Astrocyte of the hippocampus (primary cell): ENCODE measurements around the gene CAPNS1.
A peak's percentile ranks its signal among the peaks of the same experiment; 100 is the strongest.
"Not testable (repeated sequence)": the region's sequence is repeated elsewhere in the genome, so short reads cannot be mapped to it uniquely, and the experiment has no call there.

Source experiments
- DNase-seq: peaks from one replicate; pipeline ENCODE4 v3.0.0; 2011; ENCODE audit warnings: low read depth, low spot score

Gene CAPNS1

DNA sequence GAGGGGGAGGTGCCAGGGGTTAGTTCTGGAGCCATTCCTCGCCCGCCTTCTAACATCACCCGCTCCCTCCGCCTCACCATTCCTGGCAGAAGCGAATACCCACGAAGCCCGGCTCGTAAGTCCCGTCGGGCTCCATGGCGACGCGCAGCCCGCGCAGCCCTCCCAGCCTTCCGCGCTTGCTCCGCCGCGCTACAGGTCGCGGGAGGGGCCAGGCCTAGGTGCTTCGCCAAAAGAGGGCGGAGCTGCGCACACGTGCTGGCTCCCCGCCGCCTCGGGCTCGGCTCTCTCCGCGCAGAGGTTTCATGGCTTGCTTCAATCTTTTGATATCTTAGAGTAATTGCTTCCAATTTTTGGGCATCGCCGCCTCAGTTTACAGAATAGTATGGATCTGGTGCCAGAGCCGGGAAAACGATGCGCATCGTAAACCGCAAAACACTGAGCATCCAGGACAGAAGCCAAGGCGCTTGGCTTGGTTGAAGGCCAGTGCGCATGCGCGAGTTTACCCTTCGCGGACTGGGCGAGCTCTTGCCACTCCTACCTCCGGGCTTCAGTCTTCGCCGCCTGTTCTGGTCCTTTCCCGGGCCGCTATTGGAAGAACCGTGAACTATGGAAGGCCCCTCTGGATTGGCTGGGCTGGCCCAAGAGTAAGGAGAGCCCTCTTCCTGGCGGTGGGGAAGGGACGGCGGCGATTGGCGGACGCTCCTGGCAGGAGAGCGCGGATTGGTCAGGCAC, 25.0 kb upstream of the CAPNS1 start, which contains the start of gene POLR2I:
Gene POLR2I (minus strand): TSS at position 155 of the 732 bp plus-strand sequence. CDS start 19 bp downstream, at position 136.
- DNase-seq: peak; percentile 100

DNA sequence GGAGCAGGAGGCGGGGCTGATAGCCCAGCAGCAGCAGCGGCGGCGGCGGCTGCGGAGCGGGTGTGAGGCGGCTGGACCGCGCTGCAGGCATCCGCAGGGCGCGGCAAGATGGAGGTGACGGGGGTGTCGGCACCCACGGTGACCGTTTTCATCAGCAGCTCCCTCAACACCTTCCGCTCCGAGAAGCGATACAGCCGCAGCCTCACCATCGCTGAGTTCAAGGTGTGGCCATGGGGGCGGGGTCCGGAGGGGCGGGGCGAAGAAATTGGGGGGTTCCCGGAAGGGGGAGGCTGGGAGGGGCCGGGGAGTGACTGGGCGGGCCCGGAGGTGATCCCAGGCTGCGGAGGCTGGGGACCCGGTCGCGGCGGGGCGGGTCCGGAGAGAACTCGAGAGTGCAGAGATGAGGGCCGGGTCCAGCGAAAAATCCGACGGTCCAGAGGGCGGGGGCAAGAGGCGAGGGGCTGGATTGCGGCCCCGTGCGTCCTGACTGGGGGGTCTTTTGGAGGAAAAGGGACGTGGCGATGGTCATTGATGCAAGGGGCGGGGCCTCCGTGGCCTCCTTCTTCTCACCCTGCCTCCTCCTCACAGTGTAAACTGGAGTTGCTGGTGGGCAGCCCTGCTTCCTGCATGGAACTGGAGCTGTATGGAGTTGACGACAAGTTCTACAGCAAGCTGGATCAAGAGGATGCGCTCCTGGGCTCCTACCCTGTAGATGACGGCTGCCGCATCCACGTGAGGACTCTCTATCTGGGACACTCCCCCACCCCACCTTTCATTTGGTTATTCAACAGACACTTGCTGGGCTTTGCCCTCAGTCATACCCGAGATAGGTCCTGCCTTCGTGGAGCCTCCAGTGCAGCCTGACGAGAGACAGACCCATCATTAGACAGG, 24.2 kb upstream of the CAPNS1 start, which contains the start of gene TBCB:
Gene TBCB (plus strand): TSS at position 16 of the 891 bp plus-strand sequence. CDS start 93 bp downstream, at position 109.
- DNase-seq: no peak

DNA sequence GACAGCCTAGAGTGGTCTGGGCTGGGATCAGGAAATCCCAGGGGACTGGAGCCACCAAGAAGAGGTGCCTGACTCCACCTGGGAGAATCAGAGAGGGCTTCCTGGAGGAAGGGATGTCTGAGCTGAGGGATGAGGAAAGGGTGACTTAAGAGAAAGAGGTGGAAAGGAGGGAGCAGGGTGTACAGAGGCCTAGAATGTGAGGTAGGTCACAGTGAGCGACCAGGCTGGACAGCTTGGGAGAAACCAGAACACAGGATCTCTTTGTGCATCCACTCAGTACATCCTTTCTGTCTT, 23.6 kb upstream of the CAPNS1 start:
- no peak for DNase-seq

DNA sequence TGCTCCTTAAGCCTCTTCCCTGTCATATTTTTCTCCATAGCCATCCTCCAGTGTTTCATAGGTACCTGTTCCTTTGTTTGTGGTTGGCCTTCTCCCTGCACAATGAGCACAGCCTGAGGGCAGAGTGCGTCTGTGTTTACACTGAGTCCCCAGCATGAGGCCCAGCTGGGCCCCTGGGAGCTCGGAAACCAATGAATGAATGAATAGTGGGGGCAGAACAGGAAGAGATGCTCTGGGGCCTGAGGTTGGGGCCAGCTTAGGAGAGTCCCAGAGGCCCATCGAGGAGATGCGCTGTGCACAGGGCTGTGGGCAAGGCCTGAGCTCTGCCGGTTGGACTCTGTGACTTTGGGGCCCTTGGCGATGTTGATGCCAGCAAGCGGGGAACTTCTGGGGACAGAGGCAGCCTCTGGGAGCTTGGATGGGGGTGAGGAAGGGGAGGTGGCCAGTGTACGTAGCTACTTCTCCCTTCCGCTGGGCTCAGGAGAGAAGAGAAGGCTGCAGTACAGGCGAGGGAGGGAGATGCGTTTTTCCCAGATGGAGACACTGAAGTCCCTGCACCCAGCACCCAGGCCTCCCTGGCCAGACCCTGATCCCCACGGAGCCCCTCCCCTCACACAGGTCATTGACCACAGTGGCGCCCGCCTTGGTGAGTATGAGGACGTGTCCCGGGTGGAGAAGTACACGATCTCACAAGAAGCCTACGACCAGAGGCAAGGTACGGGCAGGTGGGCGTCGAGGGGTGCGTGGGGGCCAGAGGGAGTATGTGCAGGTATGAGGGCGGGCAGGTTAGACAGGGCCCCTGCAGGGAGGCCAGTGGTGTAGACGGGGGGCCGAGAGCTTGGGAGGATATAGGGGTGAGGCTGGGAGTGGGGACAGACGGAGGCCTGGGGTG, 19.5 kb upstream of the CAPNS1 start:
- DNase-seq: no peak

DNA sequence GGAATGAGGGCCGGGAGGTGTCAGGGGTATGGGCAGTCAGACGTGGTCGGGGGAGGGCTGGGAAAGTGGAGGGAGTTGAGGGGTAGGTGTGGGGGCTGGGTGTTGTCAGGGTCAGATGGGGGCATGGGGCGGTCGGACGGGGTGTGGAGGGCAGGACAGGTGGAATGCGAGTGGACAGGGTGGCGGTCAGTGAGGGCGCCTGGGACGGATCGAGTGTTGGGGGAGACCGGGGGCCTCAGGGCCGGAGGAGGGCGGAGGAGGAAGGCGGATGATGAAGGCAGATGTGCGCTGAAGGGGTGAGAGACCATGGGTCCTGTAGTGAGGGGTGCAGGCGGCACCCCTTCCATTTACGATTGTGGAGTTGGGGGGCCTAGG, 18.9 kb upstream of the CAPNS1 start:
- DNase-seq: no peak

DNA sequence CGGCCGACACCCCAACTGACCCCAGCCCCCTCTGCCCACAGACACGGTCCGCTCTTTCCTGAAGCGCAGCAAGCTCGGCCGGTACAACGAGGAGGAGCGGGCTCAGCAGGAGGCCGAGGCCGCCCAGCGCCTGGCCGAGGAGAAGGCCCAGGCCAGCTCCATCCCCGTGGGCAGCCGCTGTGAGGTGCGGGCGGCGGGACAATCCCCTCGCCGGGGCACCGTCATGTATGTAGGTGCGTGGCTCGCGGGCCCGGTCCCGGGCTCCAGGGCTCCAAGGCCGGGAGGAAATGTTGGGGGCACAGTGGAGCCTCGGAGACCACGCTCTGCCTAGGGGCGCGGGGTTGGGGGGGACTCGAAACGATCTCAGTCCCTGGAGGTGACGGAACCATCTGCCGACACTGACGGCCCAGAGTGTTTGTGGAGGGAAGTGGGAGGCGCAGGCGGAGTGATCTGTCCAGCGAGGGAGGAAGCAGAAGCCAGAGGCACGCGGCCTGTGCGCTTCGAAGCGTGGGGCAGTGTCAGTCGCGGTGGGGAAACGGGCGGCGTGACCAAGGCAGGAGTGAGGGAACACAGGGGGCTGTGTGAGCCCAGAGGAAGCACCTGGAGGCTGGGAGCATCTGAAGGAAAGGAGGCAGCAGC, 18.3 kb upstream of the CAPNS1 start:
- no peak for DNase-seq

DNA sequence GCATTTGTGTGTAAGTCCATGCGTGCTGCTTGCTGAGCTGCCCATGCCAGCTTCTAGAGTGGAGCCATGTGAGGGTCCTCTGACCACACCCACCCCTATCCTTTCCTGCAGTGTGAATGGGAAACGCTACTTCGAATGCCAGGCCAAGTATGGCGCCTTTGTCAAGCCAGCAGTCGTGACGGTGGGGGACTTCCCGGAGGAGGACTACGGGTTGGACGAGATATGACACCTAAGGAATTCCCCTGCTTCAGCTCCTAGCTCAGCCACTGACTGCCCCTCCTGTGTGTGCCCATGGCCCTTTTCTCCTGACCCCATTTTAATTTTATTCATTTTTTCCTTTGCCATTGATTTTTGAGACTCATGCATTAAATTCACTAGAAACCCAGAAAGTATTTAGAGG, 14.3 kb upstream of the CAPNS1 start:
- DNase-seq: no peak

DNA sequence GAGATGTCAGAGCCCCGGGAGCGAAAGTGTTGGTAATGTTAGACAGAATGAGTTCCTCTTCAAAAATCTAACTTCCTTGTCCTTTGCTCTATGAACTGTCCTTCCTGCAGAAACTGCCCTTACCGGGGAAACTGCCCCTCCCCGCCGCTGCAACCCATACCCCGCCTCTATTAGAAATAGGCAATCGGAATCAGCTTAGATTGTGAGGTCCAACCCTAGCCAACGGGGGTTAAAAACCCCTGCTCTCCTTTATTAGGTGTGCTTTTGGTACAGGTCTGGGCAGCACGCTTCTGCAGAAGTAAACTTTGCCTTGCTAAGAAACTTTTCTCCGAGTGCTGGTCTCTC, 11.5 kb upstream of the CAPNS1 start:
- DNase-seq: no peak

DNA sequence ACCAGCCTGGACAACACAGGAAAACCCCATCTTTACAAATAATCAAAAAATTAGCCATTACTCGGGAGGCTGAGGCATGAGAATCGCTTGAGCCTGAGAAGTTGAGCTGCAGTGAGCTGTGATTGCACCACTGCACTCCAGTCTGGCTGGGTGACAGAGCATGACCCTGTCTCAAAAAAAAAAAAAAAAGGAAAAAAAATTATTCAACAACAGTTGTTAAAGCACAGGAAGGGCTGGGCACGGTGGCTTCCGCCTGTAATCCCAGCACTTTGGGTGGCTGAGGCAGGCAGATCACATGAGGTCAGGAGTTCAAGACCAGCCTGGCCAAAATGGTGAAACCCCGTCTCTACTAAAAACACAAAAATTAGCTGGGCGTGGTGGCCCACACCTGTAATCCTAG, 8.6 kb upstream of the CAPNS1 start:
- DNase-seq: not testable (repeated sequence)

DNA sequence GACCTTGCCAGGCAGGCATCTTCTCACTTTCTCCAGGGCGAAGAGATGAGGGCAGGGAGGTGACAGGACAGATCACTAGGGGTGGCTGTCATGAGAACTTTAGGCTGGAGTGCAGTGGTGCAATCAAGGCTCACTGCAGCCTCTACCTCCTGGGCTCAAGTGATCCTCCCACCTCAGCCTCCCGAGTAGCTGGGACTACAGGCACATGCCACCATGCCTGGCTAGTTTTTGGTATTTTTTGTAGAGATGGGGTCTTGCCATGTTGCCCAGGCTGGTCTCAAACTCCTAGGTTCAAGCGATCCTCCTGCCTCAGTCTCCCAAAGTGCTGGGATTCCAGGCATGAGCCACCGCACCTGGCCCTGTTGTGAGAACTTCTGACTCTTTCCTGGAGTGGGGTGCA, 5.0 kb upstream of the CAPNS1 start:
- not testable (repeated sequence) for DNase-seq

DNA sequence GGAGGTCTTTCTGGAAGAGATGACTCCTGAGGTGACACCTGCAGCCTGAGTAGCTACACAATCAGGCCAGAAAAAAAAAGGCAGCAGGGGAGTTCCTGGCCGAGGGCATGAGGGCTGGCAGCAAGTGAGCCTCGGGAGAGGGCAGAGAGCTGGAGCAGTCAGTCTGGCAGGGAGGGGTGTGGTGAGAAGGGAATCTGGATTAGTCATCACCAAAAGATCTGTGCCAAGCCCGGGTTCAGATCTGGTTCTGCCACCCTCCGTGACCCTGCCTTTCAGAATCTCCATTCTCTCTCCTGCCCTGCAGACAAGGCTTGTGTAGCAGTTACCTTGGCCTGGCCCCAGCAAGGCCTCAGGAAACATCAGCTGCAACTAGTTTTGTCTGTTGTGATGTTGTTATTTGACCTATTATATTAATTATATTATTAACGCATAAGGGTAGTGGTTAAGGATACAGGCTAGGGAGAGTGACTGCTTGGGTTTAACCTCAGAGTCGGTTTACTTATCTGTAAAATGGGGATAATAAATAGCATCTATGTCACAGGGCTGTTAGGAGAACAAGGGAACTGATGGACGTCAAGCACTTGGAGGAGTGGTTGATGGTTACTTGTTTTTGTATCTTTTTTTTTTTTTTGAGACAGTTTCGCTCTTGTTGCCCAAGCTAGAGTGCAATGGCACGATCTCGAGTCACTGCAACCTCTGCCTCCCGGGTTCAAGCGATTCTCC, 2.7 kb upstream of the CAPNS1 start:
- DNase-seq: peak; percentile 90

DNA sequence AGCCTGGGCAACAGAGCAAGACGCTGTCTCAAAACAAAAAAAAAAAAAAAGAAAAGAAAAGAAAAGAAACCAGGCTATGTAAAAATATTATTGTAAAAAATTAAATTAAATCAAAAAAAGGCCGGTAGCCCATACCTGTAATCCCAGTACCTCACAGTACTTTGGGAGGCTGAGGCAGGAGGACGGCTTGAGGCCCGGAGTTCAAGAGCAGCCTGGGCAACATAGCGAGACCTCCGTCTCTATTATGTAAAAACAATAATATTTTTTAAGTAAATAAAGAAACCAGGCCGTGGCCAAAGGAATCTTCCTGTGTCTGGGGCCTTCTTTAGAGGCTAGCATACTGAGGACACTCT, 770 bp upstream of the CAPNS1 start:
- DNase-seq: no peak

DNA sequence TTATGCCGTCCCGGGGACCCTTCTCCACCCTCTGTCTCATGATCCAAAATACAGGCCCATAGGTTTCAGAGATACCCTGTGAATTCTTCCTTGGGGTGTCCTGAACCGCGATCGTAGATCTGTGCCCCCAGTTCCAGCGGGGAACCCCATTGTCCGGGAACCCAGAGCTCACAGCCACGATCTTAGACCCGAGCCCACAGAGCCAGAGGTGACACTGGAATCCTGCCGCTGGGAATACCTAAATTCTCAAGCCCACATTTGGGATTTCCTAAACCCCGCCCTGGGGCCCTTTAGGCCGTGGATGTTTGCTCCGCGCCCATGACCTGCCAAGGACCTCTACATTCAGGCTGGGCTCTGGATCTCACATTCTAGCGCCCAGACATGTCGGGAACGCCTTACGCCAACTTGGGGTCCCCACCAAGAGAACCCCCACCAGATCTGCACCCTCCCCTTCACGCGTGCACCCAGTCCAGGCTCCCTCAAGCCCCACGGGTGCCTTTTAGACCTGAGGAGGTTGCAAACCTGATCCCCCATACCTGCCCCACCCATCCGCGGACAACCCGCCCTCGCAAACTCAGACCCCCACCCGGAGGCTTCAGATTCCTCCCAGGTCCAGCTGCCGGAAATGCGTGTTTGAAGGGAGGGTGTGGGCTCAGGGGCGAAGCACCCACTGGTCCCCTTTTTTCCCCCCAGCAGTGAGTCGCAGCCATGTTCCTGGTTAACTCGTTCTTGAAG, 605 bp downstream of the CAPNS1 start:
- peak; percentile 75 for DNase-seq

DNA sequence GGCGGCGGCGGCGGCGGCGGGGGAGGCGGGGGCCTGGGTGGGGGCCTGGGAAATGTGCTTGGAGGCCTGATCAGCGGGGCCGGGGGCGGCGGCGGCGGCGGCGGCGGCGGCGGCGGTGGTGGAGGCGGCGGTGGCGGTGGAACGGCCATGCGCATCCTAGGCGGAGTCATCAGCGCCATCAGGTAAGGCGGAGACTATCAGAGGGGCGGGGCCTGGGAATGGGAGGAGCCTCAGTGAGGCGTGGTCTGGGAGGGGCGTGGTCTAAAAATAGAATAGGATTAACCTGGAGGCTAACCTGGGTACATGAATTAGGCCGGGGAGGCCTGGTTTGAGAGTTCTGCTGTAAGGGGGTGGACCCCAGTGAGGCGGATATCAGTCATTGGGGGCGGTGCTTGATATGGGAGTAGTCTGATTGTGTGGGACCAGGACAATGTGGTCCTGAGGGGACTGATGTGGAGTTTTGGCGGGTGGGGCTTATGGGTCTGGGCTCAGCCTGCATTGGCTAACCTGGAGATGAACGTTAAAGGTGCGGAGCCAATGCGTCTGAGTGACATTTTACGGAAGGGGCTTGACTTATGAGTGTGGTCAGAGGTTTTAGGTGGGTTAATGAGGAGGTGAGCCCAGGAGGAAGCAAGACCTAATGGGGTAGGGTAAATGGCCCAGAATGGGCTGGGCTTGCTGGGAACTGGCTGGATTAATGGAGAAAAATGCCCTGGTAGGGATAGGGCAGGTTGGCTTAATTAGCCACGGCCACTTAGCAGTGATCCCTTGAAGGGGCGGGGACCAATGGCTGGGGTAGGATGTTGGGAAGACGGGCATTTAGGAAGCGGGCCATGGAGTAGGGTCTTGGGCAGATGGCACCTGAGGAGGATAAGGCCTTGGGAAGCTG, 1.4 kb downstream of the CAPNS1 start:
- peak; percentile 94 for DNase-seq

DNA sequence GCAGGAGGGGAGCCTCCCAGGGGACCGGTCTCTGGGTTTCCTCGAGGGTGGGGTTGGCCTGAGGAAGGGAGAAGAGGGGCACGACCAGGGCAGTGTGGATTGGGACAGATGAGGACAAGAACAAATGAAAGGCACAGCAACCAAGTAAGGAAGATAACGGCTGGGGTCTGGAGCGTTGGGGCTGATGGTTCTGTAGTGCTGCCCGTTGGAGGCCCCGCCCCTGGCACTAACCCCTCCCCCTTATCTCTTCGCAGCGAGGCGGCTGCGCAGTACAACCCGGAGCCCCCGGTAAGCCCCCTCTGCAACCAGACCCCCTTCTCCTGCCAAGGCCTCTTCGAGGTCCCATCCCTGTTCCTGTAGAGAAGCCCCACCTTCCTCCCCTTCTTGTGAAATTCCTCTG, 2.2 kb downstream of the CAPNS1 start:
- no peak for DNase-seq

DNA sequence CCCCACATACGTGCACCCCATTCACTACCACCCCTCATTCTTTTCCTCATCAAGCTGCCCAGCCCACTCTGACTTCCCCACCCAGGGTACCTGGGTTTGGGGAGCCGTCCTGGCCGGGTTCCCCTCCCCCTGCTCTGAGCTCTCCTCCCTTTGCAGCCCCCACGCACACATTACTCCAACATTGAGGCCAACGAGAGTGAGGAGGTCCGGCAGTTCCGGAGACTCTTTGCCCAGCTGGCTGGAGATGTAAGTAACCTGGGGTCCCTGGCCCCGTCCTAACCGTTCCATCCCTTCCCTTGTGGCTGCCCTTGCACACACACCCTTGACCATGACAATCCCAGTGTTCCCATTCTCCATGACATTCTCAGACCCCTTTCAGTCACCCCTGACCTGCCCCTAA, 2.6 kb downstream of the CAPNS1 start:
- no peak for DNase-seq

DNA sequence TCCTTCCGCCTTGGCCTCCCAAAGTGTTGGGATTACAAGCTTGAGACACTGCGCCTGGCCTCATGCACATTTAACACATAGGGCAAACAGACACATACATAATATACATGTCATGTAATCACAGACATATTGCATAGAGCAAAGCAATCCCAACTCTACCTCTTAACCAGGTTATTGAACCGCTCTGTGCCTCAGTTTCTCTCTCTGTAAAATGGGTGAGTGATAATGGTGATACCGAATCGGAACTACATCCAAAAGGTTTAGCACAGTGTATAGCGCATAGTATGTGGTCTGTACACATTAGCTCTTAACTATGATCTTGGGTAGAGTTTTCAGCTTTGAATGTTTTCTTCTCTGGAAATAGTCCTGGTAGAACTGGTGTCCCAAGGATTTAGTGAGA, 4.8 kb downstream of the CAPNS1 start:
- no peak for DNase-seq

DNA sequence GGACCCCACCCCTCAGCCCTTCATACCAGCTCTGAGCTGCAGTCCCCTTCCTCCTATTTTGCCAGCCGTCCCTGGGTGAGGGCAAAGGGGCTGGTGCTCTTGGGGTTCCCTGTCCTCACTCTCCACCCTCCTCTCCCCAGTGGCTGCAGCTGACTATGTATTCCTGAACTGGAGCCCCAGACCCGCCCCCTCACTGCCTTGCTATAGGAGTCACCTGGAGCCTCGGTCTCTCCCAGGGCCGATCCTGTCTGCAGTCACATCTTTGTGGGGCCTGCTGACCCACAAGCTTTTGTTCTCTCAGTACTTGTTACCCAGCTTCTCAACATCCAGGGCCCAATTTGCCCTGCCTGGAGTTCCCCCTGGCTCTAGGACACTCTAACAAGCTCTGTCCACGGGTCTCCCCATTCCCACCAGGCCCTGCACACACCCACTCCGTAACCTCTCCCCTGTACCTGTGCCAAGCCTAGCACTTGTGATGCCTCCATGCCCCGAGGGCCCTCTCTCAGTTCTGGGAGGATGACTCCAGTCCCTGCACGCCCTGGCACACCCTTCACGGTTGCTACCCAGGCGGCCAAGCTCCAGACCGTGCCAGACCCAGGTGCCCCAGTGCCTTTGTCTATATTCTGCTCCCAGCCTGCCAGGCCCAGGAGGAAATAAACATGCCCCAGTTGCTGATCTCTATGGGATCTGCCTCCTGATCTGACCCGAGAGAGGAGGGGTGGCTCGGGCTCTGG, 10.0 kb downstream of the CAPNS1 start:
- DNase-seq: no peak

DNA sequence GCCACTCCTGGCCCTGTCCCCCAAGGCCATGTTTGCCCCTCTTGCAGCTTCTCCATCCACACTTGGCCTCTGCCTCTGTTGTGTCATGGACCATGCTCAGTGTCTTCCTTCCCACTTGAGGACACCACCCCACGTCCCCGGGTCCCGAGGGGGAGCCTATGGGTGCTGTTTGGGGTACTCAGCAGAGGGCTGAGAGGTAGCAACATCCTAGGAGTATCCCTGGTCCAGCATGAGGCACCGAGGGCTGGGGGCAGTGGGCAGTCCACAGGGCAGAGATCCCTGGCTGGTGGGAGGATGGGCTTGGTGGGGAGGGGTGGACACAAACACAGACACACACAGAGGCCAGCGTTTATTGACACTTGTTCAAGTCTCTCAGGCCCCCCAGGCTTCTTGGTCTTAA, 10.7 kb downstream of the CAPNS1 start:
- no peak for DNase-seq
